GM10266 (cell line): Measurements from ENCODE around the gene KLHL25.

Source experiments
- DNase-seq: peaks from one replicate; pipeline ENCODE4 v3.0.0; 2012; ENCODE audit errors: extremely low spot score
- CTCF ChIP-seq: IDR thresholded peaks from 2 replicates; pipeline ENCODE4 v1.5.1; 2012; ENCODE audit warnings: mild to moderate bottlenecking, low read depth; ENCODE audit not compliant: control insufficient read depth, insufficient read depth; ENCODE audit errors: missing control alignments

The KLHL25 gene

GRCh38 chr15:85781099-85781498 is 13.6 kb downstream of the KLHL25 start:
- TF ChIP-seq CTCF: no peak
- DNase-seq: no peak

- no peak for DNase-seq
- TF ChIP-seq CTCF: no peak
These were observed 14.3 kb downstream of the KLHL25 start for GRCh38 chr15:85780225-85780985.

GRCh38 chr15:85779249-85779648 is 15.5 kb downstream of the KLHL25 start:
- TF ChIP-seq CTCF: no peak
- no peak for DNase-seq

GRCh38 chr15:85778107-85778776 is 16.5 kb downstream of the KLHL25 start:
- DNase-seq: no peak
- no peak for TF ChIP-seq CTCF

- DNase-seq: no peak
- TF ChIP-seq CTCF: no peak
These were observed 17.2 kb downstream of the KLHL25 start for GRCh38 chr15:85777250-85778106.

GRCh38 chr15:85773970-85774369 is 20.8 kb downstream of the KLHL25 start:
- no peak for TF ChIP-seq CTCF
- no peak for DNase-seq
